Ovary (tissue), 9 donors: ENCODE results near the gene MAN1A2. TPM values are rescaled to one million over a fixed set of nuclear protein-coding genes. Genes with fewer than 3 reads are reported as not detected.

ENCODE experiments used
- DNase-seq, 5 donors: peaks; one replicate each; pipeline ENCODE4 v3.0.0-alpha.2; 2019 to 2020
- H3K27ac ChIP-seq, 2 donors: fragments of 200-600 bp; one replicate each; pipeline versions ENCODE4 v1.5.1 to v1.8.0; 2019 to 2022
- H3K27me3 ChIP-seq: fragments of 200-600 bp; one replicate; pipeline ENCODE4 v1.8.0; 2022
- H3K36me3 ChIP-seq: fragments of 200-600 bp; sonication (generic); one replicate; pipeline ENCODE4 v1.5.1; 2019
- H3K4me1 ChIP-seq: one replicate; pipeline ENCODE4 v1.8.1; 2013; ENCODE audit warnings: mild to moderate bottlenecking, moderate library complexity; ENCODE audit not compliant: insufficient read depth
- H3K4me3 ChIP-seq: fragments of 200-600 bp; sonication (generic); one replicate; pipeline ENCODE4 v1.5.1; 2017
- H3K9me3 ChIP-seq, 2 donors: fragments of 200-600 bp in 1 of 2; sonication (generic) in 1 of 2; one replicate each; pipeline versions ENCODE4 v1.5.1 to v1.8.1; 2013 to 2019; ENCODE audit warnings: mild to moderate bottlenecking in 1 of 2, moderate library complexity in 1 of 2
- EP300 ChIP-seq: sonication (generic); formaldehyde crosslinking; IDR thresholded peaks from one replicate; pipeline ENCODE4 v1.6.1; 2017; ENCODE audit warnings: antibody characterized with exemption
- POLR2A ChIP-seq: fragments of 450-650 bp; IDR thresholded peaks from one replicate; pipeline ENCODE4 v1.6.1; 2017; ENCODE audit warnings: antibody characterized with exemption, mild to moderate bottlenecking, moderate library complexity
- WGBS, 3 donors: extraction: QIAGEN DNeasy Blood & Tissue Kit in 1 of 3; methylation state at CpG; one replicate each; pipeline versions ENCODE4 v1.1.5 to v1.1.7; 2013 to 2017; 5-methylcytosine and 5-hydroxymethylcytosine counted together
- intact Hi-C, 4 donors: fragments of 100-400 bp; cut with DNase I; formaldehyde crosslinking; loops; one replicate each; pipeline versions ENCODE4 v1.11.0 to v1.15.1; 2022 to 2023
- polyA plus RNA-seq, 2 donors: library from polyadenylated mRNA; stranded (reverse); fragments of 200-250 nt in 1 of 2; fragments of 350-450 nt in 1 of 2; fragmentation: Illumina TruSeq in 1 of 2; extraction: RNeasy Lipid Tissue Mini Kit (QIAGEN cat#74804) in 1 of 2; gene quantifications; one replicate each; pipeline ENCODE4 v1.2.3, GENCODE V29; 2013 to 2014
- total RNA-seq, 7 donors: library from RNA; depleted of rRNA in 2 of 7; stranded (reverse); fragments of >200 nt in 2 of 7; fragmentation: NEBNext Ultra II Directional in 3 of 7; extraction: Animal tissue kit (Norgen Biotek cat#: 25700) in 3 of 7; gene quantifications; one replicate each; pipeline versions ENCODE4 v1.1.0 to v1.2.4, GENCODE V29; 2016 to 2023
- TF ChIP-seq, protein P1 (sequence below), 3 donors: fragments of 450-650 bp in 2 of 3; fragments of 200-600 bp in 1 of 3; IDR thresholded peaks; one replicate each; pipeline versions ENCODE4 v1.5.1 to v1.8.0; 2016 to 2022; ENCODE audit warnings: antibody characterized with exemption in 3 of 3, mild to moderate bottlenecking in 1 of 3
- donor health status: DM: no; HTN: no; CAD: no; lungs with moderate emphysema.
- donor health status: DM: no; HTN: no; CAD: no.
- donor health status: Bipolar disorder and iron deficiency.
- donor health status: DM: yes; HTN: yes; CAD: no.
- donor health status: DM: no; HTN: no; CAD: no.
- donor health status: DM: yes; HTN: yes; CAD: no.

The MAN1A2 gene
- total and polyA plus RNA-seq, 9 donors = 9.3 to 59.9 (median 44.8) TPM

DNA sequence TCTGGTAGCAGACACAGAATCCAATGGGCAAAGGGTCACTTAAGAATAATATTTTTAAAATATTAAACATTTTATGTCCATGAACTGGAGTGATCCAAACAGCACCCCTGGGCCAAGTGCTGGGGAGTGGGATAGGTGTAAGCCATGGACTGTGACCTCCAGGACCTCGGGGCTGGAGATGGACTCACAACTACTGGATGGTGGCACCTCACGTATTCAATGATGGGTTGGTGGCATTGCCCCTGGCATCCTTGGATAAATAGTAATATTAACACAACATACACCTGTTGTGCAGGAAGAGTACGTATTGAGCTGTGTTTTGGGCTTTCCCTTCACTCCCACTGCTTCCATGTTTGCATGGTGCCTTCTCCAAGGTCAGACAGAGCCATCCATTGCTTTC is 199.3 kb downstream of the MAN1A2 start:
- H3K4me3 ChIP-seq = no peak overlapping the region
- intact Hi-C loops = no loop called here
- no peaks in the 10 kb centered on the region for H3K4me1 ChIP-seq
- H3K27ac ChIP-seq = no peak overlapping the region
- no peaks in the 10 kb centered on the region for H3K9me3 ChIP-seq
- TF ChIP-seq, protein P1, sequence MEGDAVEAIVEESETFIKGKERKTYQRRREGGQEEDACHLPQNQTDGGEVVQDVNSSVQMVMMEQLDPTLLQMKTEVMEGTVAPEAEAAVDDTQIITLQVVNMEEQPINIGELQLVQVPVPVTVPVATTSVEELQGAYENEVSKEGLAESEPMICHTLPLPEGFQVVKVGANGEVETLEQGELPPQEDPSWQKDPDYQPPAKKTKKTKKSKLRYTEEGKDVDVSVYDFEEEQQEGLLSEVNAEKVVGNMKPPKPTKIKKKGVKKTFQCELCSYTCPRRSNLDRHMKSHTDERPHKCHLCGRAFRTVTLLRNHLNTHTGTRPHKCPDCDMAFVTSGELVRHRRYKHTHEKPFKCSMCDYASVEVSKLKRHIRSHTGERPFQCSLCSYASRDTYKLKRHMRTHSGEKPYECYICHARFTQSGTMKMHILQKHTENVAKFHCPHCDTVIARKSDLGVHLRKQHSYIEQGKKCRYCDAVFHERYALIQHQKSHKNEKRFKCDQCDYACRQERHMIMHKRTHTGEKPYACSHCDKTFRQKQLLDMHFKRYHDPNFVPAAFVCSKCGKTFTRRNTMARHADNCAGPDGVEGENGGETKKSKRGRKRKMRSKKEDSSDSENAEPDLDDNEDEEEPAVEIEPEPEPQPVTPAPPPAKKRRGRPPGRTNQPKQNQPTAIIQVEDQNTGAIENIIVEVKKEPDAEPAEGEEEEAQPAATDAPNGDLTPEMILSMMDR (IDR thresholded peaks at IDR 0.05) = no peak
- TF ChIP-seq EP300 (no peak), POLR2A (no peak)
- no peaks in the 10 kb centered on the region for H3K36me3 ChIP-seq
- WGBS, 3 donors = 80 to 92% (median 82%) methylated on average over 3 of the region's 3 CpGs
- DNase-seq = no peak
- H3K27me3 ChIP-seq = no peaks in the 10 kb centered on the region

DNA sequence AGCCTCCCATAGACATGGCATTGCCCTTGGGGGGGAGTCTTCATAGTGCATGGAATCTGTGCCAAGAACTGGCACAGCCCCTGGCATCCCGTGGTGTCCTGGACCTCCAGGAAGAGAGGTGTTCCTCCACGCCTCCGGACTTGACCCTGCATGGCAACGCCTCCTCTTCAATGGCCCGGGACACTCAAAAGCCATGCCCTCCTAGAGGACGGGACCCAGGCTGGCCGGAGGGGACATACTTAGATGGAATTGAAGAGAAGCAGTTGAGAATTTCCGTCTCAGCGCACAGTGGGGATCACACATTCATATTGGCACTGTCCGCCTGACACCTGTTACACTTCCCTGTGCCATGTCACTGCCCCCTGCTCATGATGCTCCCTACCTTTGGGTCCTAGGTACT is 200.2 kb downstream of the MAN1A2 start:
- Histone ChIP-seq H3K27me3 (no peaks in the 10 kb centered on the region), H3K27ac (no peak overlapping the region), H3K4me3 (no peak overlapping the region), H3K4me1 (no peaks in the 10 kb centered on the region), H3K36me3 (no peaks in the 10 kb centered on the region), H3K9me3 (no peaks in the 10 kb centered on the region)
- intact Hi-C loops = no loop called here
- TF ChIP-seq, protein P1 (IDR thresholded peaks at IDR 0.05) = no peak
- no peak for TF ChIP-seq EP300
- TF ChIP-seq POLR2A = no peak
- WGBS, 3 donors = 92 to 97% (median 96%) methylated on average over 10 of the region's 10 CpGs
- no peak for DNase-seq

DNA sequence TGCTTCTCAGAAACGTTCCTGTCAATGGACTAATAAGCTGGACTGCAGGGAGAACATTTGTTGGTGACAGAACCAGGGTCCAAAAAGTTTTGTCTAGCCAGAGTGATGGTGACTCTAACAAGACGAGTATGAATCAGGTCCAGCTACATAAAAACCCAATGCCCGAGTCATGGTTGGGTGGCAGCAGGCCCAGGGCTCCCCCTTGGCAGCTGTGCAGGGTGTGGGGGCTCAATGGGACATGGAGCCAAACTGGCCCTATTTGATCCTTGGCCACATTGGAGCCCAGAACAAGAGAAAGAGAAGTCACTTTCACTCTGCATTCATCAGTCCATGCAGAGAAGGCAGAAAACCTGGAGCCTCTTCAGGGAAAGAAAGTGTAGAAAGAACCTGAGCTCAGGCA is 200.7 kb downstream of the MAN1A2 start:
- Histone ChIP-seq H3K27ac (no peak overlapping the region), H3K4me1 (no peaks in the 10 kb centered on the region), H3K36me3 (no peaks in the 10 kb centered on the region), H3K27me3 (no peaks in the 10 kb centered on the region), H3K4me3 (no peak overlapping the region), H3K9me3 (no peaks in the 10 kb centered on the region)
- TF ChIP-seq EP300 = no peak
- TF ChIP-seq POLR2A = no peak
- TF ChIP-seq, protein P1 (IDR thresholded peaks at IDR 0.05) = no peak
- intact Hi-C loops = no loop called here
- DNase-seq = no peak
- 76 to 78% (median 76%) methylated on average over 3 of the region's 3 CpGs for WGBS, 3 donors

DNA sequence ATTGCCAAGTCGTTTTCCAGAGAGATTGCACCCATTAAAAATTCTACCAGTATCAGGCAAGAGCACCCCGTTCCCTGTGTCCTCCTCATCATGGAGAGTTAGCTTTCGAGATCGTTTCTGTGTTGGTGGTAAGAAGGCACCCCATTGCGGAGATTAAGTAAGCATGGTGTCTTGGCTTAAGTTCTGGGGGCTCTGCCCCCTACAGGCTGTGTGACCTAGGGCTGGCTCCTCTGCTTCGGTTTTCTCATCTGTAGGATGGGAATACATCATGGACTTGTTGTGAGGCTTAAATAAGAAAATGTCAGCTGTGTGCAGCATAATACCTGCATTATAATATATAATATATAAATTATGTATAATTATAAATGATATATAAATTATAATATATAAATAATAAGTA is 201.8 kb downstream of the MAN1A2 start:
- no peaks in the 10 kb centered on the region for H3K9me3 ChIP-seq
- WGBS, 3 donors = 87 to 90% (median 90%) methylated on average over 6 of the region's 6 CpGs
- H3K36me3 ChIP-seq = no peaks in the 10 kb centered on the region
- no peak overlapping the region for H3K4me3 ChIP-seq
- no peaks in the 10 kb centered on the region for H3K4me1 ChIP-seq
- no peak for DNase-seq
- intact Hi-C loops = no loop called here
- TF ChIP-seq, protein P1 (IDR thresholded peaks at IDR 0.05) = no peak
- TF ChIP-seq EP300 (no peak), POLR2A (no peak)
- H3K27me3 ChIP-seq = no peaks in the 10 kb centered on the region
- no peak overlapping the region for H3K27ac ChIP-seq

DNA sequence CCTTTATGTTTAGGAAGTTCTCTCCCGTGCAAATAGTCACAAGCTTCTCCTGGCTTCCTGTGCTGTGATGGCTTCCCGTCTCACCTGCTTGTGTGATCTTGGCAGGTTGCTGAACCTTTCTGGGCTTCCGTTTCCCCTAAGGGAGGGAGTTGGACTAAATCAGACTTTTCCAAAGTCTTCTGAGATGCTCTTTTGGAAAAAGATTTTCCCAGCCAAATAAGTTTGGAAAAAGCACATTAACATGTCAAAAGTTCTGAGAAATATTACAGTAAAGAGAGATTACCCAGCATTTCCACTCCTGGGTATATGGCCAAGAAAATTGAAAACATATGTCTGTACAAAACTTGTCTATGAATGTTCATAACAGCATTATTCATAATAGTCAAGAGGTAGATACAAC is 202.6 kb downstream of the MAN1A2 start:
- Histone ChIP-seq H3K4me3 (no peak overlapping the region), H3K27me3 (no peaks in the 10 kb centered on the region), H3K4me1 (no peaks in the 10 kb centered on the region), H3K9me3 (no peaks in the 10 kb centered on the region), H3K36me3 (no peaks in the 10 kb centered on the region), H3K27ac (no peak overlapping the region)
- intact Hi-C loops = no loop called here
- WGBS, 3 donors = 7 to 12% (median 8%) methylated on average over 3 of the region's 3 CpGs
- no peak for DNase-seq
- TF ChIP-seq POLR2A (no peak), EP300 (no peak)
- TF ChIP-seq, protein P1 (IDR thresholded peaks at IDR 0.05) = no peak
